SK-N-SH treated with all-trans-retinoic acid at 6 μM for 48 hours (cell line): ENCODE measurements around the gene LAG3.

ENCODE experiments used
- ESRRG ChIP-seq: fragments of 250-450 bp; sonication (Bioruptor Pico); IDR thresholded peaks from 2 replicates; pipeline ENCODE4 v1.6.1; 2021; ENCODE audit warnings: mild to moderate bottlenecking
- TCF4 ChIP-seq: fragments of 250-450 bp; sonication (Bioruptor Pico); IDR thresholded peaks from 2 replicates; pipeline ENCODE4 v1.8.0; 2021; ENCODE audit warnings: mild to moderate bottlenecking, moderate library complexity, borderline replicate concordance
- TF ChIP-seq, protein P1 (sequence below): fragments of 250-450 bp; sonication (Bioruptor Pico); IDR thresholded peaks from 2 replicates; pipeline ENCODE4 v1.8.0; 2020; ENCODE audit warnings: mild to moderate bottlenecking, moderate library complexity, borderline replicate concordance

DNA sequence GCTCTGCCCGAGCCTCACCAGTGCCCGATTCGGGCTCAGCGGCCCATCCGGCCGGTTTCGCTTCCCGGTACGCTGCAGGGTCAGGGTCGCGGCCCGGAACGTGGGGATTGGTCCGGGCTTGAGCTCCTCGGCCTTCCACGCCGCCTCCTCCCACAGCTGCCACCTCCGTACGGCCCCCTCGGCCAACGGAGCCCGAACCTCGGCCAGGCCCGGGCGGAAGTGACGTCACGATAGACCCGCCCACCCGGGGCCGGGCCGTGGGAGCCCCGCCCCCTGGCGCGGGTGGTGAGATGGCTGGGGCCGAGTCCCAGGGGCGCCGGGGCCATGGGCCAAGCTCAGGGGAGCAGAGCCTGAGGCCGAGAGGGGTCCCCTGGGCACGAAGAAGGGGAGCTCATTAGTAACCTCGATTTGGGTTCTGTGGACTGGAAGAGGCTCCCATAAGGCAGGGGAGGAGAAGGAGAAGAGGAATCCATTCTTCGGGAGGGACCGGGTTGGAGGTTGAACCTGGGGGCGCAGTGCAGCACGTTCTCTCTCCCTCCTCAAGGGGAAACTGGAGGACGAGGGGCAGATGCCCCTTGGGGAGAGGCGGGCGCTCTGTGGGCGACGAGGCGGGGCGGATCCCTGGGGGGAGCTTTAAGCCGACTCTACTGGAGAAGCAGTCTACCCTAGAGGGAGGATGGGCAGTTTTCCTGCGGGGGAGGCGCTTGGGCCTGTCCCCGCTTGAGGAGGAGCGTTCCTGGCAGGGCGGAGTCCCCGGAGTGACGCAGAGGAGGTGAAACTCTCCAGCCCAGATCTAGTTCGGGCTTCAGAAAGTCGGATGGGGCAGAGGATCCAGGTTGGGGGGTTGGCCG lies 19.2 kb upstream of the LAG3 start, which contains the start of gene MLF2:
- TF ChIP-seq ESRRG (CRISPR knock-in tag) = no peak
- no peak for TF ChIP-seq TCF4
- TF ChIP-seq, protein P1, sequence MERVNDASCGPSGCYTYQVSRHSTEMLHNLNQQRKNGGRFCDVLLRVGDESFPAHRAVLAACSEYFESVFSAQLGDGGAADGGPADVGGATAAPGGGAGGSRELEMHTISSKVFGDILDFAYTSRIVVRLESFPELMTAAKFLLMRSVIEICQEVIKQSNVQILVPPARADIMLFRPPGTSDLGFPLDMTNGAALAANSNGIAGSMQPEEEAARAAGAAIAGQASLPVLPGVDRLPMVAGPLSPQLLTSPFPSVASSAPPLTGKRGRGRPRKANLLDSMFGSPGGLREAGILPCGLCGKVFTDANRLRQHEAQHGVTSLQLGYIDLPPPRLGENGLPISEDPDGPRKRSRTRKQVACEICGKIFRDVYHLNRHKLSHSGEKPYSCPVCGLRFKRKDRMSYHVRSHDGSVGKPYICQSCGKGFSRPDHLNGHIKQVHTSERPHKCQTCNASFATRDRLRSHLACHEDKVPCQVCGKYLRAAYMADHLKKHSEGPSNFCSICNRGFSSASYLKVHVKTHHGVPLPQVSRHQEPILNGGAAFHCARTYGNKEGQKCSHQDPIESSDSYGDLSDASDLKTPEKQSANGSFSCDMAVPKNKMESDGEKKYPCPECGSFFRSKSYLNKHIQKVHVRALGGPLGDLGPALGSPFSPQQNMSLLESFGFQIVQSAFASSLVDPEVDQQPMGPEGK (CRISPR knock-in tag) = peak; percentile 93; the same call in 1 of the 2 replicates
